ENCODE data around the gene FOS.

The FOS gene

GRCh38 chr14:75322746-75323145 is 44.1 kb downstream of the FOS start:
- no peak for DNase-seq

GRCh38 chr14:75323571-75323970 is 44.9 kb downstream of the FOS start:
- DNase-seq = no peak

- no peak for DNase-seq
Observed at GRCh38 chr14:75328558-75329155, 50.0 kb downstream of the FOS start.

GRCh38 chr14:75329369-75329768 is 50.7 kb downstream of the FOS start:
- no peak for DNase-seq

- no peak for DNase-seq
Observed at GRCh38 chr14:75331471-75331870, 52.8 kb downstream of the FOS start.
